ENCODE measurements around the gene PET100.

Gene PET100

GRCh38 chr19:7670790-7671189, 41.2 kb downstream of the PET100 start:
- H3K4me3 ChIP-seq (ENCODE audit: low read depth, low read length, poor library complexity, severe bottlenecking): peak overlapping the region; percentile 42
- H3K4me2 ChIP-seq (ENCODE audit: low read length): peak overlapping the region; percentile 21
- peaks cover 8% of the 10 kb centered on the region for H3K27me3 ChIP-seq (ENCODE audit: insufficient read depth, low read length)
- no peak overlapping the region for H2AFZ ChIP-seq (ENCODE audit: low read length)
- no peaks in the 10 kb centered on the region for H3F3A ChIP-seq (ENCODE audit: insufficient read depth, low read length)
- no peak overlapping the region for H3K9ac ChIP-seq (ENCODE audit: low read length)
- no peaks in the 10 kb centered on the region for H3K9me2 ChIP-seq (ENCODE audit: low read depth, low read length)
- peaks cover 8% of the 10 kb centered on the region for H3K4me1 ChIP-seq (ENCODE audit: insufficient read depth, low read length, severe bottlenecking)
- no peaks in the 10 kb centered on the region for H4K20me1 ChIP-seq (ENCODE audit: insufficient read depth, low read length)
- no peak for TF ChIP-seq CTCF (IDR thresholded peaks at IDR 0.05; ENCODE audit: low read length)
- no peak for TF ChIP-seq EZH2 (IDR thresholded peaks at IDR 0.05; ENCODE audit: borderline replicate concordance, low read length)
- no peaks in the 10 kb centered on the region for H3K79me2 ChIP-seq (ENCODE audit: insufficient read depth, low read length)
- no peaks in the 10 kb centered on the region for H3K9me3 ChIP-seq (ENCODE audit: low read length)
- H3K36me3 ChIP-seq (ENCODE audit: insufficient read depth, low read length): no peaks in the 10 kb centered on the region
- H3K27ac ChIP-seq (ENCODE audit: low read depth, low read length, poor library complexity, severe bottlenecking): no peak overlapping the region

GRCh38 chr19:7672522-7672921, 42.9 kb downstream of the PET100 start:
- TF ChIP-seq EZH2 (IDR thresholded peaks at IDR 0.05; ENCODE audit: borderline replicate concordance, low read length): no peak
- TF ChIP-seq CTCF (IDR thresholded peaks at IDR 0.05; ENCODE audit: low read length): no peak
- Histone ChIP-seq H3K79me2 (ENCODE audit: insufficient read depth, low read length) (no peaks in the 10 kb centered on the region), H3K9me2 (ENCODE audit: low read depth, low read length) (no peaks in the 10 kb centered on the region), H2AFZ (ENCODE audit: low read length) (no peak overlapping the region), H3K4me3 (ENCODE audit: low read depth, low read length, poor library complexity, severe bottlenecking) (no peak overlapping the region), H3K27me3 (ENCODE audit: insufficient read depth, low read length) (peaks cover 8% of the 10 kb centered on the region), H3K9me3 (ENCODE audit: low read length) (no peaks in the 10 kb centered on the region), H3K27ac (ENCODE audit: low read depth, low read length, poor library complexity, severe bottlenecking) (no peak overlapping the region), H3K4me1 (ENCODE audit: insufficient read depth, low read length, severe bottlenecking) (peaks cover 8% of the 10 kb centered on the region), H3K4me2 (ENCODE audit: low read length) (no peak overlapping the region), H3K9ac (ENCODE audit: low read length) (no peak overlapping the region), H4K20me1 (ENCODE audit: insufficient read depth, low read length) (no peaks in the 10 kb centered on the region), H3F3A (ENCODE audit: insufficient read depth, low read length) (no peaks in the 10 kb centered on the region), H3K36me3 (ENCODE audit: insufficient read depth, low read length) (no peaks in the 10 kb centered on the region)

GRCh38 chr19:7674010-7675005, 44.7 kb downstream of the PET100 start:
- H2AFZ ChIP-seq (ENCODE audit: low read length): no peak overlapping the region

More at GRCh38 chr19:7674010-7675005, 44.7 kb downstream of the PET100 start:
- no peaks in the 10 kb centered on the region for H4K20me1 ChIP-seq (ENCODE audit: insufficient read depth, low read length)
- TF ChIP-seq CTCF (IDR thresholded peaks at IDR 0.05; ENCODE audit: low read length) (no peak), EZH2 (IDR thresholded peaks at IDR 0.05; ENCODE audit: borderline replicate concordance, low read length) (no peak)
- peaks cover 8% of the 10 kb centered on the region for H3K27me3 ChIP-seq (ENCODE audit: insufficient read depth, low read length)
- peak overlapping the region; percentile 35 for H3K4me2 ChIP-seq (ENCODE audit: low read length)
- H3K9ac ChIP-seq (ENCODE audit: low read length): no peak overlapping the region
- H3K27ac ChIP-seq (ENCODE audit: low read depth, low read length, poor library complexity, severe bottlenecking): no peak overlapping the region
- no peaks in the 10 kb centered on the region for H3K79me2 ChIP-seq (ENCODE audit: insufficient read depth, low read length)
- H3K9me2 ChIP-seq (ENCODE audit: low read depth, low read length): no peaks in the 10 kb centered on the region
- no peaks in the 10 kb centered on the region for H3F3A ChIP-seq (ENCODE audit: insufficient read depth, low read length)
- H3K9me3 ChIP-seq (ENCODE audit: low read length): no peaks in the 10 kb centered on the region
- no peaks in the 10 kb centered on the region for H3K36me3 ChIP-seq (ENCODE audit: insufficient read depth, low read length)
- peaks cover 12% of the 10 kb centered on the region for H3K4me1 ChIP-seq (ENCODE audit: insufficient read depth, low read length, severe bottlenecking)
- H3K4me3 ChIP-seq (ENCODE audit: low read depth, low read length, poor library complexity, severe bottlenecking): no peak overlapping the region

Measured in OCI-LY1 (cell line).